Omental fat pad (tissue), 4 donors: ENCODE measurements around the gene AOPEP. TPM values are rescaled to one million over a fixed set of nuclear protein-coding genes. Genes with fewer than 3 reads are reported as not detected.
"Not testable (repeated sequence)": the region's sequence is repeated elsewhere in the genome, so short reads cannot be mapped to it uniquely, and the experiment has no call there.

ENCODE experiments used
- ATAC-seq: fragments of 150-250 bp; one replicate; pipeline ENCODE4 v1.9.1; 2016; ENCODE audit warnings: mild to moderate bottlenecking, moderate library complexity; ENCODE audit not compliant: low FRiP score
- DNase-seq: peaks from one replicate; pipeline ENCODE4 v3.0.0-alpha.2; 2019; ENCODE audit warnings: low spot score
- CTCF ChIP-seq, 3 donors: fragments of 450-650 bp; IDR thresholded peaks; one replicate each; pipeline ENCODE4 v1.5.1; 2016 to 2017; ENCODE audit warnings: antibody characterized with exemption in 3 of 3, mild to moderate bottlenecking in 3 of 3, moderate library complexity in 2 of 3
- total RNA-seq, 4 donors: library from RNA; depleted of rRNA; stranded (reverse); fragments of >200 nt; gene quantifications; one replicate each; pipeline ENCODE4 v1.1.0, GENCODE V29; 2016

The AOPEP gene
- total RNA-seq, 4 donors from 2014 or later, result 45.9 to 102 (median 55.1) TPM

DNA sequence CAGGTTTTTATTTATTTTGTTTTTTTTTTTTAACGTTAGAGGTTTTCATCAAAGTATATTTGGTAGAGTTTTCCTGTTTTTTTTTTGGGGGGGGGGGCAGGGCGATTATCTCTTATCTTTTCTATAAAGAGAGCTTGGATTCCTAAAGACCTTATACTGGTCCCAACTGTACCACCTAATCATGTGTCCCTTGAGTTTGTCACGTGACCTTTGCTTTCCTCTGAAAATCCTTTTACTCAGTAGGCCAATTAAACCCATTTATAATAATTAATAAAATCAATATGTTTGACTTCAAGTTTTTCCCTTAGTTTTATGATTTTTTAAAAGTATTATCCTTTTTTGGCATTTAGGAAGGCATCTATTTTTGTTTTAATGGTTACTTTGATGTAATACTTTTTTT lies 286.4 kb downstream of the AOPEP start:
- no peak for TF ChIP-seq CTCF (IDR thresholded peaks at IDR 0.05)
- no peak for DNase-seq
- no peak for ATAC-seq

DNA sequence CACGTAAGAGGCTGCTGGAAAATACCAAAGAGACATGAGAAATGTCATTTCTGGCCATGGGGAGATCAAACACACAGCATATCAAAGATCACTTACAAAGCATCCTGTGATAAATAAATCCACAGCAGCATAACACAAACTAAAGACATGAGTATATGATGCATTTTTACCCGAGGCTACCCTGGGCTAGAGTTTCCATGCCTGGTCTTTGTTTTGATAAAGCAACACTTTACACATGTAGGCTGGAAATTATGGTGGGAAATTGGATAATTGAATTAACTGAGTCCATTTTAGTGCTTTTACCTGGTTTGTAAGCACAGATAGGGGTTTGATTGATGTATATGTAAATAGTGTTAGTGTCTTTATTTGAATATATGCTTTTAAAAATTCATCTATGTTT lies 288.4 kb downstream of the AOPEP start:
- TF ChIP-seq CTCF (IDR thresholded peaks at IDR 0.05), result no peak
- ATAC-seq (no peak), DNase-seq (no peak)

GRCh38 chr9:95015569-95015968 lies 289.1 kb downstream of the AOPEP start:
- DNase-seq (no peak), ATAC-seq (no peak)
- no peak for TF ChIP-seq CTCF (IDR thresholded peaks at IDR 0.05)

DNA sequence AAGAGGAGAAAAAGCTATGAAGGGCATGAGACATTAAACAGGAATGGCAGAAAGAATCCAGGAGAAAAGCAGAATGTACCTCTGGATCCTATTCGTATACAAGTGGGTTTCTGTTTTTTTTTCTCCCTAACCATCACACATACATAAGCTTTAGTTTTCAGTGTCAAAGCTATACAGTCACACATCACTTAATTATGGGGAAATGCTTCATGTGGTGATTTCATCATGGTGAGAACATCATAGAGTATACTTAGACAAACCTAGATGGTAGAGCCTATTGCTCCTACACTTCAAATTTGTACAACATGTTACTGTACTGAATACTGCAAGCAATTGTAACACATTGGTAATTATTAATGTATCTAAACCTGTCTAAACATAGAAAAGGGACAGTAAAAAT lies 290.6 kb downstream of the AOPEP start:
- TF ChIP-seq CTCF (IDR thresholded peaks at IDR 0.05), result no peak
- DNase-seq (no peak), ATAC-seq (no peak)

GRCh38 chr9:95017661-95018060 lies 291.2 kb downstream of the AOPEP start:
- TF ChIP-seq CTCF (IDR thresholded peaks at IDR 0.05), result no peak
- DNase-seq (no peak), ATAC-seq (no peak)

GRCh38 chr9:95018099-95018936 lies 291.8 kb downstream of the AOPEP start:
- peak; percentile 66 for ATAC-seq
- no peak for DNase-seq
- no peak for TF ChIP-seq CTCF (IDR thresholded peaks at IDR 0.05)

DNA sequence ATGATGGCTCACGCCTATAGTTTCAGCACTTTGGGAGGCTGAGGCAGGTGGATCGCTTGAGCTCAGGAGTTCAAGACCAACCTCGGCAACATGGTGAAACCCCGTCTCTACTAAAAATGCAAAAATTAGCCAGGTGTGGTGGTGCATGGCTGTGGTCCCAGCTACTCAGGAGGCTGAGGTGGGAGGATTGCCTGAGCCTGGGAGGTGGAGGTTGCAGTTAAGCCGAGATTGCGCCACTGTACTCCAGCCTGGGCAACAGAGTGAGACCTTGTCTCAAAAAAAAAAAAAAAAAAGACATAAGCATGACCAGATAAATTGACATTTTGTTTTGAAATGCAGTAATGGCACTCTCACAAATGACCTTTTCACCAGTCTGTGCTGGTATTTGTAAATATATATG lies 294.1 kb downstream of the AOPEP start:
- DNase-seq, ATAC-seq: not testable (repeated sequence)
